Keratinocyte (primary cell): ENCODE data around the gene SPECC1L.
A peak's percentile ranks its signal among the peaks of the same experiment; 100 is the strongest.

ENCODE experiments used
- EZH2 ChIP-seq: IDR thresholded peaks from one replicate; pipeline ENCODE4 v1.6.1; 2012; ENCODE audit warnings: inconsistent platforms, mild to moderate bottlenecking, low read length, moderate library complexity
- TF ChIP-seq, protein P1 (sequence below), 3 experiments: IDR thresholded peaks in 1 of 3; conservative IDR thresholded peaks in 1 of 3; optimal IDR thresholded peaks in 1 of 3; 2 replicates in 2 of 3; 3 replicates in 1 of 3; pipeline versions ENCODE3 to v1.5.1; 2011; ENCODE audit warnings: low read length in 3 of 3, mild to moderate bottlenecking in 3 of 3, moderate library complexity in 2 of 3, control low read depth in 1 of 3, inconsistent platforms in 1 of 3; ENCODE audit not compliant: insufficient read depth in 2 of 3; ENCODE audit errors: extremely low read depth in 1 of 3

DNA sequence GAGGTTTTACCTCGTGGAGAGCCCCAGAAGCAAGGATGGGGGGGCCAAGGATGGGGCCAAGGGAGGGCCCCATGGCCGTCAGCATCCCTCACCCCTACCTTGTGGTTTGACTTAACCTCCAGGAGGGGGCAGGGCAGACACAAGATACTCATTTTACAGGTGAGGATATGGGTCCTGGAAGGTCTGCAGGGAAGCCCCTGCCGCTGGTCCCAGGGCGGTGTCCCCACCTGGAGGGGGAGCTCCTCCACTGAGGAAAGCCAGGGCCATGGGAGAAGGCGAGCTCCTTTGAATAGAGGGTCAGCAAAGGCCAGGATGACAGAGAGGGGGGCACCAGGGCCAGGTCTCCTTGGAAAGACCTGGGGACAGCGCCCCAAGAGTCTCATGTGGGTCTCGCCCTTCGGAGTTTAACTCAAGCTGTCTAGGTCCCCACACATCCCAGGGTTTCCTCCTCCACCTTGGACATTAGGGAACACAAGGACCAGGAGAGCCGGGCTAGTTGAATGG lies 150.8 kb downstream of the SPECC1L start:
- TF ChIP-seq, protein P1, sequence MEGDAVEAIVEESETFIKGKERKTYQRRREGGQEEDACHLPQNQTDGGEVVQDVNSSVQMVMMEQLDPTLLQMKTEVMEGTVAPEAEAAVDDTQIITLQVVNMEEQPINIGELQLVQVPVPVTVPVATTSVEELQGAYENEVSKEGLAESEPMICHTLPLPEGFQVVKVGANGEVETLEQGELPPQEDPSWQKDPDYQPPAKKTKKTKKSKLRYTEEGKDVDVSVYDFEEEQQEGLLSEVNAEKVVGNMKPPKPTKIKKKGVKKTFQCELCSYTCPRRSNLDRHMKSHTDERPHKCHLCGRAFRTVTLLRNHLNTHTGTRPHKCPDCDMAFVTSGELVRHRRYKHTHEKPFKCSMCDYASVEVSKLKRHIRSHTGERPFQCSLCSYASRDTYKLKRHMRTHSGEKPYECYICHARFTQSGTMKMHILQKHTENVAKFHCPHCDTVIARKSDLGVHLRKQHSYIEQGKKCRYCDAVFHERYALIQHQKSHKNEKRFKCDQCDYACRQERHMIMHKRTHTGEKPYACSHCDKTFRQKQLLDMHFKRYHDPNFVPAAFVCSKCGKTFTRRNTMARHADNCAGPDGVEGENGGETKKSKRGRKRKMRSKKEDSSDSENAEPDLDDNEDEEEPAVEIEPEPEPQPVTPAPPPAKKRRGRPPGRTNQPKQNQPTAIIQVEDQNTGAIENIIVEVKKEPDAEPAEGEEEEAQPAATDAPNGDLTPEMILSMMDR (optimal IDR thresholded peaks at IDR 0.05 in 1 of 3, IDR thresholded peaks at IDR 0.05 in 1 of 3, conservative IDR thresholded peaks at IDR 0.05 in 1 of 3; ENCODE audit: extremely low read depth in 1 of 3, insufficient read depth in 2 of 3, low read length in 3 of 3) = peak; percentile 16 to 53 (median 37)
- TF ChIP-seq EZH2 = no peak
